ENCODE data around the gene DUSP22.
"Not testable (repeated sequence)": the region's sequence is repeated elsewhere in the genome, so short reads cannot be mapped to it uniquely, and the experiment has no call there.

Gene DUSP22

DNA sequence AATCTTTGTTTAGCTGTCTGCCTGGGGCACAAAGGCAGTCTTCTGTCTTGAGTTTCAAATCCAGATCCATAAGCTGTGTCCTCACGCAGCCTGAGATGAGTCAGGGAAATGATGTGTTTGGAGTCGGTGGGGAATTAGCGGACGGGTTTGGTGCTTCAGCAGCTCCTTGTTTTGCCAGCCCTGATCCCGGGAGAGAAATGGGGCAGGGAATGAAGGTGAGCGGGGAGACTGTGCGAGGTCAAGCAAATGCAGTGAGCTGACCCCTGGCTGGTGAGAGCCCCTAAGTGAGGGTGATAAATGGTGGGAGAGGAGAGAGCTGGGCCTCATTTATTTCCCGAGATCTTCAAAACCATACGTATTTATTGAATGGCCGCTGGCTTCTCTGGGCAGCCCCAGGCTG lies 21.6 kb downstream of the DUSP22 start:
- DNase-seq = no peak

DNA sequence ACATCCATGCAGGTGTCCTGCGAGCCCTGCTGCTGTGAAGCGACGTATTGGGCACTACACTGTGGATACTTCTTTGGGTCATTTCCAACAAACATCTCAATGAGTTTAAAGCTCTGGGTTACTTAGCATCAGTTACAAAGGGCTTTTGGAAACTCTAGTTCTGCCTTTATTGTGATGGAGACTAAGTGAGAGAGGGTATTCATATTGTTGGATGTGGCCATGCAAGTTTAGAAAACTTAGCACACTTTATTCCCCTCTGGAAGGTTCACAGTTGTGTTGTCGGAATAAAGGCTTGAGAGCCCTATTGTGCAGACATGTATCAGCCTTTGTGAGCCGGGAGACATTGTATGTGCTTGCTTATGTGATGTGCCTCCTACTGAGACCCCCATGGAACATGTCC lies 22.1 kb downstream of the DUSP22 start:
- no peak for DNase-seq

DNA sequence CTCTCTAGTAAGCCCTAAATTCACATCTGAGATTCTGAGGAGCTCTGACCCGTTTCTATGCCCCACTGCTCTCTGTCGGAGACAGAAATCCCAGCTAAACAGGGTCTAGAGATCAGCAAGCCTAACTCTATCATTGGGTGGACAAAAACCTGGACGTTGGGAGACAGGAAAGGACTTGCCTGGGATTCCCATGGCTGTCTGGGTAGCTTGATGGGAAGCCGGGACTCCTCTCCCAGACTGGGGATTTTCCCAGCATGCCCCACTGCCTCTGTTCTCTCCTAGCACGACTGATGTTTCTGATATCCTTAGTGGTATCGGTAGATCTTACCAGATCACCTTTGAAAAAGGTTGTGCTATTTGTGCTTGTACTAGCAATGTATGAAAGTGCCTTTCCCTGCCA lies 22.9 kb downstream of the DUSP22 start:
- no peak for DNase-seq

DNA sequence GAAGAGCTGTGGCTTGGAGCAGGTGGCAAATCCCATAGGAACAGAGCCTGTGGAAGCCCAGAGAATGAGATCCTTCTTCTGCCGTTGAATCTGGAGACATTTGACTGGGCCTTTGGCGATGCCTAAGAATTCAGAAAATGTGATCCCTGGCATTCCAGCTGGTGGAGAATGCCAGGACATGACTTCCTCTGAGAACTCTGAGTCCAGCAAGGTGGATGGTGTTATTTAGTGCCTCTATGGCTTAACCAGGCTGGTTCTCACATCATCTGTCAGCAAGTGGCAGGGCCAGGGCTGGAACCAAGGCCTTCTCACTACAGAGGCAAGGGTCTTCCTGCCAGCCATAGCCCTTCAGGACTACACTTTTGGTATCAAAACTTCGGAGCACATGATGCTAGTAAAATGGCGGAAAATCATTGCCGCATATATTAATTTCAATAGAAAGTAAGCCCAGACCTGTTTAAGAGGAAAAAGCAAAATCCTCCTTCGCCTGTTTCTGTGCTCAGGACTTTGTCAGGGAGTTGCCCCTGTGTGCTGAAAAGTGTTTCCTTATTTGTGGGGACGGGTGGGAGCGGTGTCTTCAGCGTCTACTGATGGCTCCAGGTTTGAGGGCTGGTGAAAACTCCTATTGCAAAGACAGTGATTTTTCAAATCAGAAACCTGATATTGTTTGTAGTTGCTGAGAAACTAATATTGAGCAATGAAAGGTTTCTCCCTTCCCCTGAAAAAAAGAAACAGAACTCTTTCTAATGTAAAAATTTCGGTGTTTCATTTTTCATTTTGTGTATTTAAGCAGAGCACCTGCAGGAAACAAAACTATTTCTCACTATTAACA lies 23.9 kb downstream of the DUSP22 start:
- DNase-seq = no peak

DNA sequence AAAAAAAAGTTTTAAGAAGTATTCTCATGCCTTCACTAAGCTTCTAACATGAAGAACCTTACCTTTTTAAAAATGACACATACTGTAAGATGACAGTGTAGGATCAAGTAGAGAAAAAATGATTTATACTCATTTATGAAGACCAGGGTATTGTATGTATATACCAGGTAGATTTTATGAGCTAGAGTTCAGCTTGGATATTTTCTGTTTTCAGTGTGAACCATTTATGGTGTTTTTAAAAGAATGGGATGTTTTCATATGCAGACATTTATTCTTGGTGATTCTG lies 24.4 kb downstream of the DUSP22 start:
- no peak for DNase-seq

DNA sequence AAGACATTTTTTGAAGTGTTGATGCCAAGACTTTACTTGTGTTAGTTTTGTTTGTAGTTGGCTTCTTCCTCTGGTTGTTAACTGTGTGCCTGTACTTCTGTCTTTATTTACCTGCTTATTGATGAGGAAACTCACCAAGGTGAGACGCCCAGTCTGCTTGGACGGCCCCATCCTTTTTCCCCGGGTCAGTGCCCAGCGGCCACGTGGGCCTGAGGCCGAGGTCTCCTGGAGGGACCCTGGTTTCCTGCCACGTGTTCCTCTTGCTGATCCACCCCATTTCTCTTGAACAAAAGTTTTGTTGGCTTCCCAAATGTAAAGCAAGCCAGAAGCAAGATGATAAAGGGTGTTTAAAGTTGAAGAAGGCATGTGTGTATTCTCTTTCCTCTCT lies 24.8 kb downstream of the DUSP22 start:
- DNase-seq = no peak

DNA sequence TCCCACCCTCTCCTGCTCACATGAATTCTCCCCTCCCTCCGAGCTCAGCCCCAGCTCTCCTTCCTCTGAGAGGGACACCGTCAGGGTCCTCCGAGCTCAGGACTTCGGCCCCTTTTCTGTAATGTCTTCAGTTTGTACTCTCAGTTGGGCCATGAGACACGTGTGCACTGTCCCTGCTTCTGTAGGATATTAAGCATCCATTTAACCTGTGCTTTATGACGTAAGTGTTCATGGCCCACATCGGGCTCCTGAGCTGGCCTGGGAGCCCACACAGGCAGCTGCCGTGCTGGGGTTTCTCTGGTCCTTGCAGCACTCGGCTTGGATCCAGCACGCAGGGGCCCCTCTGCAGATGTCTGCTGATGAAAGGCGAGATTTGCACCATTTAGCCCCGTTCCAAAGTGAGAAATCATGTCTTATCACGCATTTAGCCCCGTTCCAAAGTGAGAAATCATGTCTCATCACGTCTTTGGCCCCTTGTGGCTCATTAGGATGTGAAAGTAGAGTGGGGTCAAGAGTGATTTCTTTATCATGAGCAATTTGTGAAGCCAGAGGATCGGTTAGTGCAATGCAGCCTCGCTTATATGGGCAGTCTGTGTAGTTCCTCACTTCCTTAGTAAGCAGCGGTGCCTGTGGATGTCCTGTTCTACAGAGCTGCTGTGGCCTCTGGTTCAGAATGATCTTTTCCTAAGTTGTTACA lies 25.3 kb downstream of the DUSP22 start:
- no peak for DNase-seq

DNA sequence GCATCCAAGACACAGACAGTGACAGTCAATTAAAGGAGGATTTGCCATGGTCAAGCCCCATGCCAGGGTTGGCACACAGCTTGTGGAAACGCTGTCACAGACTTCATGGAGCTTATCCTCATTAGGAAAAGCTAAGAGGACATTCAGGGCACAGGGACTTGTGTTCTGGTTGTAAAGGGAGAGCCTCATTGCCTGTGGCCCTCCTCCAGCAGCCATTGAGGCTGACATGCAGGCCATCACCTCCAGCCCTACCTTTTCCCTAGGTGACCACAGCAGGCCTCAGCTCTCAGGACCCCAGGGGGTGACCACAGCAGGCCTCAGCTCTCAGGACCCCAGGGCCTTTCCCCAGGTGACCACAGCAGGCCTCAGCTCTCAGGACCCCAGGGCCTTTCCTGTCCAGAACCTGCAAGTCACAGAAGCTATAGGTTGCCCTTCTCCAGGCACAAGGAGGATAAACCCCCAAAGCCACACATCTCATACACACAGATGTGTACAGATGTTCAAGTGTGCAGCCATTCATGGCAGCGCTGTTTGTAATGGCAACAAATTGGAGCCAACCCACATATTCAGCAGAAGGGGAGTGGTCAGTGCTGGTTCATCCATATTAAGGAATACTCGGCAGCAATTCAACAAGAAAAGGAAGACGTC lies 26.1 kb downstream of the DUSP22 start:
- no peak for DNase-seq

DNA sequence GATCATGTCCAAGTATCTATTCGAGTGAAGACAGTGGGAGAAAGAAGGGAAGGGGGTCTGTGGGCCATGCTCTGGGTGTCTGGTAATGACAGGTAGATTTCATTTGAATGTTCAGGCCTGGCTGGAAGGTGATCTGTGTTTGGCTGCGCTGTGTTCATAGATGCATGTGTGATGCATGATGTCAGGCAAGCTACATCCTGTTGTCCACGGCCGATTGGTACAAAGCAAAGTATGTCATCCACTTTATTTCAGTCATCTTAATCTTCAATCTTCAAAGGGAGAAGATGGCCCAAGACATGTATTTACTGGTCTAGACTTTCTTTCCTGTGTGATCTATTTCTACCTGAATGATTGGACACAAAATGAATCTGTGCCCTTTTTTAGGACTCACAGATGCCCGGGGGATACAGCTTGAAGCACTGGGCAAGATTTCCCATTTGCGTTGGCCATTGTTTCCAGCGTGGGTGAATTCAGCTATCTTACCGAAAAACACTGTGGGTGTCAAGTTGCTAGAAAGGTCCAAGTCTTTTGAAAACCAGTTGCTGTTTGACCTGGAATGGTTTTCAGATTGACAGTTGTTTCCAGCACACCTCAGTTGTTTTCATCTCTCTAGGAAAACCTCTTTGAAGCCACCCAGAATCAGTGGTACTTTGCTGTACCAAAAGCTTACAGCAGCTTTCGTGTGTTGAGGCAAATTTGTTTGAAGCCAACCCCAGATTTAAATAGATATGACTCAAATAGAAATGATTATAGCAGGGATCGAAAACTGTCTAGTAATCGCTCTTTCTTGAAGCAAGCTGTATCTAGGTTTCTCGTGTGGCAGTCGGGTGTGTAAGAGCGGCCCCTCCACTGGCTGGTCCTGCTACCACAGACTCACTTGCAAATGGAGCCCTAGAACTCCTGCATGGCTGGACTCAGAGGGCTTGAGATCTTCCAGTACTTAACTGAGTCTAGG lies 27.2 kb downstream of the DUSP22 start:
- DNase-seq = no peak

DNA sequence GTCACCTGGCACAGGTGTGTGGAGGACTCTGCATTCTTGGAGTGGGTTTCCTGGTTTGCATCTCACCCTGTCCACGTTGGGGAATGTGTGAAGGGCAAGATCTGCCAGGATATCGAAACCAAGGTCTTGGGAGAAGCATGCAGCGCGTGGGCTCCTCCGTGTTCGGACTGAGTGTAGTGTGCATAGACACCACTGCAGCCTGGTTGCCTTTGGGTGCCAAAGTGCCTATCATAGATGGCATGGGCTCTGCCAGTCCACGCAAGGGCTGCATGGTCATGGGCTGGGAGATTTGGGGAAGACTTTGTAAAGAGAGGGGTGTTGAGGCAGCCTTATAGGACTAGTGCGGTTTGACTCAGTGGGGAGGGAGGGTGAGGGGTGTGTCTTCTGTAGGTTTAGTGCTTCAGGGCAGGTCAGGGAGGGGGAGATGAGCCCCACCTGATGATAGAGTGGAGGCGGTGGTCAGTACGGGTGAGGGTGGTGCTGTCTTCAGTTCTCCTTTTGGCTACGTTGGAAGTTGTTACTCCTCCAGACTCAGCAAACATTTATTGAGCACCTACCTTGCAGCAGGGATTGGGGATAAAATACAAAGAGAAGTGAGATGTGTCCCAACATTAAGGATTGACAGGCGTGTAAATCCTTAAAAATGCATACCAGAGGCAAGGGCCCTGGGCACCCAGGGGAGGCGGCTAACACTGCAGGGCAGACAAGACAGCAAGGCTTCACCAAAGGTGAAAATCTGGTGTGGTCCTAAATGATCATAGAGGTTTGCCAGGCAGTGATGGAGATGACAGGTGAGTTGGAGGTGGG lies 28.3 kb downstream of the DUSP22 start:
- no peak for DNase-seq

DNA sequence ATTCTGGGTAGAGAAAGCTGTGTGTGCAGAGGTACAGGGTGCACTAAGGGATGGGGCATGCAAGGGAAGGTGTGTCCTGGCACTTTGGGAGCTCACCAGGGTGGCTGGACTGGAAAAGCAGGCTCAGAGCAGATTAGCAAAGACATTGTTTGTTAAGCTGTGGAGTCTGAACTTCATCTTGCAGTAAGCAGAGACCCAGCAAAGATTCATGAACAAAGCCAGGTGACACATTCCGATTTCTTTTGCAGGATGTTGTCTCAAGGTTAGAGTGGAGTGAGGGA lies 28.8 kb downstream of the DUSP22 start:
- DNase-seq = no peak

DNA sequence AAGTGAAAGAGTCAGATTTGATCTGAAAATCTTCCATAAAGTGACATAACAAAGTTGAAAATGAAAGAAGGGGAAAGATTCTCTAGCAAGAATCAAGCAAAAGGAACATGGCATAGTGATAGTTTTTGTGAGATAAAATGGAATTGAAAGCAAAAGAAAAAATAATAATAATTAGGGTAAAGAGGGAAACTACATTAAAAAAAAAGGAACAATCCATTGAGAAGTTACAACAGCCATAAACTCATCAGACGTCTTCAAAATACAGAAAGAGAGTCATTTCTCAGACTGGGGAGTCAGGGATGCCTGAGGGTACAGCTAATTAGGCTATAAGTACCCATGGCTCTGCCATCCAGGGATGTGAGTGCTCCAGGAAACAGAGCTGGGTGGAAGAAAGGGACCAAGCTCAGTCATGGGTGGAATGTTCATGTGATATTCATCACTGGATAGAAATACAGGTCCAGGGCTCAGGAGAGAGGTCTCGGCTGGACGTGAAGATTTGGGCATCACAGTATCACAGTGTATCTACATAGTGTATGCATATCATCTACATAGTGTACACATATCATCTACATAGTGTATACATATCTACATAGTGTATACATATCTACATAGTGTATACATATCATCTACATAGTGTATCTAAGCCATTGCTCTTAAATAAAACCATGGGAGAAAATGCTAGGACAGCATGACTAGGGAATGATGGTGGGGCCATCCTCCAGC lies 29.4 kb downstream of the DUSP22 start:
- no peak for DNase-seq

DNA sequence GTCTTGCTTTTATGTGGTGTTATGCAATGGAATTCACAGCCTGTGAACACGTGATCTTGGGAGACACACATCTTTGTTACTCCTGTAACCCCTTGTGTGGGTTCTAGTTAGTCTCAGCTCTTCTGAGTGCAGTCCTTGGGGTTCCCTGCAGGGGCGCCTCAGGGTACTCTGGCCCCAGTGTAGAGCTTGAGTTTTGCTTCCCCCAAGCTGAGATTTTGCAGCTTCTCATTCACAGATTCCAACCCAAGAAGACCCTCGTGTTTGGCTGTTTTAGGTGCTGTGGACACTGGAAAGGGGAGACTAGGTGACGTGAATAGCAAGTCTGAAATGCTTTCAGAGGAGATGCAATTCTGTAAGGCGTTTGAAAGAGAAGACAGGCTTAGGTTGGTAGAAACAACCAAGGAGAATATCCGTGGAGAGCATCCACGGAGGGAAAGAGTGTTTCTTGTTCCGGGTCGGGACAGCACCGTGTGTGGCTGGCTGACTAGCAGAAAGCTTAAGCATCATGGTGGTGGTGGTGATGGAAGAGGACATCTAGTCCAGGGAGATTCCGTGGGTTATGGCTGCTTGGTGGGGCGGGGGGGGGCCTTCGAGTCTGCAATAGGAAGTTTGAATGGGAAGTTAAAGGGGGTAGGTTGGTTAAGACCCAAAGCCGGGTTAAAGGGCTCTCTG lies 30.1 kb downstream of the DUSP22 start:
- DNase-seq = no peak

DNA sequence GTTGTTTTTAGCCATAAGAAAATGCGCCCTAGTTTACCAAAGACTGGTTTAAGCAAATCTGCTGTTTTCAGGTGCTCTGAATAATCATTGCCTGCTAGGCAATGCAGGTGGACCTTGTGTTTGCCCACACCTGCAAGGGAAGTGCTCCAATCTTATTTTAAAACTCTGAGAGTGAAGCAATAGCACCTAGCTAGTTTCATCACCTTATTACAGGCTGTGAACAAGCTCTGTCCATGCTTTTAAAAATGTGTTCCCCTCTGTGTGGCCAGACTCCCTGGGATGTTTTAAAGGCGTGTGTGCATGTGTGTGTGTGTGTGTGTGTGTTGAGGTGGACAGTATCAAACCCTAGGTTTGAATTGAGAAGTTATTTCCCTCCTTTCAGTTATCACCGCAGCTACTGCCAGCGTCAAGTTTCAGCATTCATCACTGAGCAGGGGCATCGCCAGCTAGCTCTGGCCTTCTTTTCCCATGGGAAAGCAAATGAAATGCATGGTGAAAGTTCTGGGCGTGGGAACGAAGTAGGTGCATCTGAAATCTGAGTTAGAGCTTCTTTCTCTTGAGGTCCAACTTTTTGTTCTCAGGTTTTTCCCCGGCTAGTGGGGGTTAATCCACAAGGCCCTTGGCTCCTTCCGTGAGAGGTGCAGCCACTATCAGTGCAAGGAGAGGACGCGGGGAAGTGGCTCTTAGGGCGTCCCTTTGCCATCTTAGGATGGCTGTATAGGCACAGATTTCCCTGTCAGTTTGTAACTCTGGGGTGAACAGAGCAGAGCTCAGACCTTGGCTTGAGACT lies 30.8 kb downstream of the DUSP22 start:
- DNase-seq = no peak

DNA sequence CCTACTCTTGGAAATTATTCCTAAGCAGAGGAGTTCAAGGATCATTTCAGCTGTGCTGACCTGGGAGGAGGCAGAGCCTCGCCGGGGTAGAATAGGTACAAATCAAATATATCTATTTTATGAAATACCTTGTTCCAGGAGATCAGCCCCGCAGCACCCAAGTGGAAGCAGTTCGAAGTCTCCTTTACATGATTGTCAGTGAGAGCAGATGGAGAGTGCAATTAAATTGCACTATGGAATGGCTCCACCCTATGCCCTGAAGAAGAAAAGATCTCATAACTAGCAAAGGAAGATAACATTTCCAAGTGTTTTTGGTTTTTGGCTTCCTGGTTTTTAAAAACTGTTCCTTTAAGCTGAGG lies 31.4 kb downstream of the DUSP22 start:
- no peak for DNase-seq

DNA sequence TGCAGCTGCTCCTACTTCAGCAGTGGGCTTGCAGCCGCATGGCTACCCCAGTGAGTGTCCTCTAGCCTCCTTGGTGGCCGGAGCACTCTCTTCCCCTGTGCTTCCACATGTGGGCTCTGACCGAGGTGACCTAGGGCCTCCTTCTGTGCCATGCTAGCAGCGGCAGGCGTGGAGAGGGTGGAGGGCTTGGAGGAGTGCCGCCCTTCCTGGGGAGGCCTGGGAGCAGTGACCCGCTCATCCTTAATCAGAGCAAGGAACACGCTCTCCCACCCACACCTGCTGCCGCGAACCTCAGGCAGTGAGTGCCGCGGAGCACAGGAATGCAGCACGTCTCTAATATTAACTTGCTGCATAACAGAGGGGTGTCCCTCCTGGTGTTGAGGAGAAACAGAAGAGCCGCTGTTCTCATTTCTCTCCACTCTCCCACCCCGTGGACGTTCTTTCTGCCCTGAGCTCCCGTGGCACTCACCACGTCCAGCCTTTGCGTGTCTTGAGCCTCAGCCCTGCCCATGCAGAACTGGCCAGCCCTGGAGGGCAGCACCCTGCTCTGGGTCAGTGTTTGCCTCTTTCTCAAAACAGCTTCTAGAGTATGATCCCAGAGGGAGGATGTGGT lies 31.9 kb downstream of the DUSP22 start:
- no peak for DNase-seq

DNA sequence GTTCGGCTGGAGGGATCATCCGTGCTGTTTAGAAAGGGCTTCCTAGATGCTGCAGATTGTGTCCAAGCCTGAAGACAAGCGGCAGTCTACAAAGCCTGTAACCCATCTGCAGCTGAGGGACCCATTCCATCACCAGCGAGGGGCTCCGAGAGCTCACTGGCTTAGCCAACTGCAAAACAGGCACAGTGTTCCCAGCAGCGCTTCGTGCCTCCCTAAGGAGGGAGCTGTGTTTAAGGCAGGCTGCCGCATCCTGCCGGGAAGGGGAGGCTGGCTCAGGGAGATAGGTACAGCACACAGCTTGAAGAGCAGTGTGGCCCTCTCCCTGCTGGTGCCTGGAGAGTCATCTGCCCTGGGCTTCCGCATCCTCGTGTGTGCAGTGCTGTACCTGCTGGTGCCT lies 32.4 kb downstream of the DUSP22 start:
- no peak for DNase-seq

DNA sequence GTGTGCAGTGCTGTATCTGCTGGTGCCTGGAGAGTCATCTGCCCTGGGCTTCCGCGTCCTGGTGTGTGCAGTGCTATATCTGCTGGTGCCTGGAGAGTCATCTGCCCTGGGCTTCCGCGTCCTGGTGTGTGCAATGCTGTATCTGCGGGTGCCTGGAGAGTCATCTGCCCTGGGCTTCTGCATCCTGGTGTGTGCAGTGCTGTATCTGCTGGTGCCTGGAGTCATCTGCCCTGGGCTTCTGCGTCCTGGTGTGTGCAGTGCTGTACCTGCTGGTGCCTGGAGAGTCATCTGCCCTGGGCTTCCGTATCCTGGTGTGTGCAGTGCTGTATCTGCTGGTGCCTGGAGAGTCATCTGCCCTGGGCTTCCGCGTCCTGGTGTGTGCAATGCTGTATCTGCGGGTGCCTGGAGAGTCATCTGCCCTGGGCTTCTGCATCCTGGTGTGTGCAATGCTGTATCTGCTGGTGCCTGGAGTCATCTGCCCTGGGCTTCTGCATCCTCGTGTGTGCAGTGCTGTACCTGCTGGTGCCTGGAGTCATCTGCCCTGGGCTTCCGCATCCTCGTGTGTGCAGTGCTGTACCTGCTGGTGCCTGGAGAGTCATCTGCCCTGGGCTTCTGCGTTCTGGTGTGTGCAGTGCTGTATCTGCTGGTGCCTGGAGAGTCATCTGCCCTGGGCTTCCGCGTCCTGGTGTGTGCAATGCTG lies 33.0 kb downstream of the DUSP22 start:
- not testable (repeated sequence) for DNase-seq

DNA sequence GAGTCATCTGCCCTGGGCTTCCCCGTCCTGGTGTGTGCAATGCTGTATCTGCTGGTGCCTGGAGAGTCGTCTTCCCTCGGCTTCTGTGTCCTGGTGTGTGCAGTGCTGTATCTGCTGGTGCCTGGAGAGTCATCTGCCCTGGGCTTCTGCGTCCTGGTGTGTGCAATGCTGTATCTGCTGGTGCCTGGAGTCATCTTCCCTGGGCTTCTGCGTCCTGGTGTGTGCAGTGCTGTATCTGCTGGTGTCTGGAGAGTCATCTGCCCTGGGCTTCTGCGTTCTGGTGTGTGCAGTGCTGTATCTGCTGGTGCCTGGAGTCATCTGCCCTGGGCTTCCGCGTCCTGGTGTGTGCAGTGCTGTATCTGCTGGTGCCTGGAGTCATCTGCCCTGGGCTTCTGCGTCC lies 33.8 kb downstream of the DUSP22 start:
- not testable (repeated sequence) for DNase-seq

All from amniotic stem cell (primary cell).